T-helper 1 cell (primary cell): Measurements from ENCODE around the gene BAAT.
A peak's percentile ranks its signal among the peaks of the same experiment; 100 is the strongest.
"Not testable (repeated sequence)": the region's sequence is repeated elsewhere in the genome, so short reads cannot be mapped to it uniquely, and the experiment has no call there.

Source experiments
- DNase-seq, 5 donors: peaks; one replicate each; pipeline ENCODE4 v3.0.0-alpha.2; 2012 to 2020

BAAT gene

DNA sequence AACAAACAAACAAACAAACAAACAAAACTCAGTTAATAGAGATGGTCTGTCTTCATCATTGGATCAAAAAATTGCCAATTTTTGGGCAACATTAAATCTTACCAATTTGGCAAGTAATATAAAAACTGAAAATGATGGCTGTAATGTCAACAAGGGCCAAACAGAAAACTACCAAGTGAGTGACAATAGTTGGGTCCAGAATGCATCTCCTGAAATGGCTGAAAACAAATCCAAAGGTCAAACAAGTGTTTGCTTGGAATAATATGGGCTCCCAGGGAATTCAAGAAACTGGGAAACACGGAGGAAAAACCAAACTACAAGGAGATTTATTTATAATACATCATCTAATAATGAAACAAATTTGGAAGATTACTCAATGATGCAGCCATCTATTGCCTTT lies 25.1 kb downstream of the BAAT start:
- DNase-seq = no peak

DNA sequence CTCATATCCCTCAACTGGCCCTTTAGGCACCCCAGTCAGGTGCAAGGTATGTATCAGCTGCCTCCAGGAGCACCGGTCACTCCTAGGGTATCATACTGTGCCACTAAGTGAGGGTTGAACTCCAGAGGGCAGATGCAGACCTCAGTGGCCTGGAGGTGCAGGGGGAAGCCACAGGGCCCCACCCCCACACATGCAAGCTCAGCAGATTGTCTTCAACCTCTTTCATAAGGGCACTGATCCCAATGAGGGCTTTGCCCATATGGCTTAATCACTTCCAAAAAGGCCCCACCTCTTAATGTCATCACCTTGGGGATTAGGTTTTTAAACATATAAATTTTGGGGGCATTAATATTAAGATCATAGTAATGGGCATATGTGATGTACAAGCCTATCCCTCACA lies 28.2 kb downstream of the BAAT start:
- DNase-seq = no peak

GRCh38 chr9:101354765-101355708 lies 29.8 kb downstream of the BAAT start:
- no peak for DNase-seq

DNA sequence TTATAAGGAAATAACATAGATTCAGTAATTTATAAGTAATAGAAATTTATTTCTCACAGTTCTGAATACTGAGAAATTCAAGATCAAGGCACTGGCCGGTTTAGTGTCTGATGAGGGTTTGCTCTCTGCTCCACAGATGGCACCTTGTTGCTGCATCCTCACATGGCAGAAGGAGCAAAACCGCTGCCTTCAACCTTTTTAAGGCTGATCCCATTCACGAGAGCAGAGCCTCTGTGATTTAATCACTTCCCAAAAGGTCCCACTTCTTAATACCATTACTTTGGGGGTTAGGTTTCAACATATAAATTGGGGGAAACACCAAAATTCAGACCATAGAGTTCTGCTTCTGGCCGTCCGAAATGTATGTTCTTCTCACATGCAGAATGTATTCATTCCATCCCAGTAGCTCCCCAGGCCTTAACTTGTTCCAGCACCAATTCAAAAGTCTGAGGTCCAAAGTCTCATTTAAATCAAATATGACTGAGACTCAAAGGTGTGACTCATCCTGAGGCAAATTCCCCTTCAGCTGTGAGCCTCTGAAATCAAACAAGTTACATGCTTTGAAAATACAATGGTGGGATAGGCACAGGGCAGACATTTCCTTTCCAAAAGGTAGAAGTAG lies 30.6 kb downstream of the BAAT start:
- no peak for DNase-seq

- no peak for DNase-seq
Observed at GRCh38 chr9:101353683-101354082, 31.1 kb downstream of the BAAT start.

- no peak for DNase-seq
Observed at GRCh38 chr9:101352892-101353463, 31.8 kb downstream of the BAAT start.

DNA sequence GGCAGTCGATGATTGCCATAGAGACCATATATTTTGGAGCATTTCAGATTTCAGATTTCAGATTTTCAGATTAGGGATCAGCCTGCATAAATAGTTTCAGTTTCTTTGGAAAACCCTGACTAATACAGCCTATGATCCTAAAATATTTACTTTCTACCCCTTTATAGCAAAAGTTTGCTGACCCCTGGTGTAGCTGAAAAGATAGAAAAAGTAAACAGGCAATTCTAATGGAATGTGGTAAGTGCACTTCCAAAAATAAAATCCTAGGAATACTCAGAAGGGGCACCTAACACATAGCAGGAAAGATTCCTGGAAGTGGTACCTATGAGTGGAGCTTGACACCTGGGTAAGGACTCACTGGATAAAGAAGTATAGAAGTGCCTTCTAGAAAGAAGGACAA lies 34.5 kb downstream of the BAAT start:
- no peak for DNase-seq

- DNase-seq = no peak
Observed at GRCh38 chr9:101342595-101342994, 42.2 kb downstream of the BAAT start.

DNA sequence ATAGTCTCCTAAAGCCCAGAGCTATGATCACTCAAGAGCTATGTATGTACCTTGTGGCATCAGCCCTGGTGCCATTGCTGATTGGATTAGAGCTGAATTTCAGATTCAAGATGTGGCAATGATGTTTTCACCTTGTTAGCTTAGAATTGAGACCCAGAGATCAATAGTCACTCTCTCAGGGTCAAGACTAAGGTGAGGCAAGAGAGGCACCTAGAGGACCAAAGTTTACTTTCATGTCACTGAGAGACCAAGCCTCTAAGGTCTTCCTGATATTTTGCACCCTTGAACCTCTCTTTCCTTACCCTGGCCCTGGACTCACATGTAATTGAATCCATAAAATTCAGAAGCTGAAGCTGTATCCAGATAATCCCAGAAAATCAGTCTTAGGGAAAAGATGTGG lies 42.8 kb downstream of the BAAT start:
- no peak for DNase-seq

- DNase-seq = no peak
Observed at GRCh38 chr9:101337237-101337636, 47.6 kb downstream of the BAAT start.

DNA sequence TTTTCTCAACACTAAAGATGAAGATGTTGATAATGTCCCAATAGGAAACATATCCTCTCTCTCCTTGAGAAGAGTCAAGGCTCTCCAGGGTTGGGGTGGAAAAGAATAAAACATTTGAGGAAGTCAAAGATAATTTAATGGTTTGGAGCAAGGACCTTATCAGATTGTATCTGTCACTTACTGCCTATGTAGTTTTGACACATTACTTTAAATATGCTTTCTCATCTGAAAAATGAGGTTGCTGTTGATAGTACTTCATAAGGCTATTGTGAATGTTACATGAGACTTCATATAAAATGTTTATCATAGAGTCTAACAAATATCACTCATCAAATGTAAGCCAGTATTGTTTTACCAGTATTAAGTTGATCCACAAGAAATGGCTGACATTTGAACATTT lies 48.7 kb downstream of the BAAT start:
- DNase-seq = no peak

DNA sequence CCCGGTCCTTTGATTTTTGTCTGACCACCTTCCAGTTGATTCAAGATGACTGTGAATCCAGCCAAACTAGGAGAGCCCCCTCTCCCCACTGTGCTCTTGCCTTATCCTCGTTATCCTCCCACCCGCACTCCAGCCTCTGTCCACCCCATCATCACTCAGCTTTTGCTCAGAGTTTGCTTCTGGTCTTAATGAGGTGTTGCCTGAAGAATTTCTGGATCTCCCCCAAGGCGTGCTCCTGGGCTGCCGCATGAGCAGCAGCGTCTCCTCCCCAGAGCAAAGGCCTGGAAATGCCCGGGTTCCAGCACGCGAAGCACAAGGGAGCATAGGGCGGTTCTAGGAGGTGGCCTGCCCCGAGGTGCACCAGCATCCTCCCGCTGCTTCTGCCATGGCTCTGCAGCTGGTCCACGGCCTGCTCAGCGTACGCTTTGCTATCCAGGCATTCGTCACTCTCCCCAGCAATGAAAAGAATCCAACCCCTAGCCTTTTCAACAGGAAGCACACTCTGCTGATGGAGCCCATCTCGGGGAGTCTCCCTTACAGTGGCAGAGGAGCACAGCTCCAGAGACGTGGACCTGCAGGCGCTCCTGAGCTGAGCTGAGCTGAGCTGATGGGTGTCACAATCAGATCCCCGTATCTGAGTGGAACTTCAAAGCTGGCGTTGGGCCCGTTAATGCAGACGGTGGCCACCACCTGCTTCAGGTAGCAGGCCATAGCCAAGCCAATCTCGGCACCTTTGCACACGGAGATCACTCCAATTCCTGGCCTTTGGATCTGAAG lies 50.7 kb downstream of the BAAT start:
- DNase-seq = peak in 1 of 5 donors; percentile 6

- DNase-seq = no peak
Observed at GRCh38 chr9:101333490-101333889, 51.3 kb downstream of the BAAT start.

DNA sequence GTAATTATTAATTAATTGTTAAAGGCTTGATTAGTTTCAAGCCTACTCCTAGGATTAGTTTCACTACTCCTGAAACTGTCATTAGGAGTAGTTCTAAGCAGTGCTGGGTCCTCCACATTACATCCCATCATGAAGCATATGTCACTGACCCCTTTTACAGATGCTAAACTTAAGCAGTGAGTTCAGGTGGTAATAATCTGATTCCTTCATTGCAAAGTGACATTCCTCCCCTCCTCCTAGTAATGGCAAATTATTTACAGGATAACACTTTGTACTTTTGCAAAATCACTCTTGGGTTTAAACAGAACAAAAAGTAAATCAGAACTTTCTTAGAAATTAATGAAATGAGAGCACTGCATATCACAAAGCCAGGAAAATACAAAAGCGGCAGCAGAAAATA lies 52.4 kb downstream of the BAAT start:
- no peak for DNase-seq

GRCh38 chr9:101327422-101327909 lies 57.3 kb downstream of the BAAT start:
- not testable (repeated sequence) for DNase-seq

- DNase-seq = no peak
Observed at GRCh38 chr9:101326501-101326900, 58.3 kb downstream of the BAAT start.

GRCh38 chr9:101326035-101326434 lies 58.8 kb downstream of the BAAT start:
- no peak for DNase-seq

- DNase-seq = no peak
Observed at GRCh38 chr9:101325053-101325452, 59.8 kb downstream of the BAAT start.

DNA sequence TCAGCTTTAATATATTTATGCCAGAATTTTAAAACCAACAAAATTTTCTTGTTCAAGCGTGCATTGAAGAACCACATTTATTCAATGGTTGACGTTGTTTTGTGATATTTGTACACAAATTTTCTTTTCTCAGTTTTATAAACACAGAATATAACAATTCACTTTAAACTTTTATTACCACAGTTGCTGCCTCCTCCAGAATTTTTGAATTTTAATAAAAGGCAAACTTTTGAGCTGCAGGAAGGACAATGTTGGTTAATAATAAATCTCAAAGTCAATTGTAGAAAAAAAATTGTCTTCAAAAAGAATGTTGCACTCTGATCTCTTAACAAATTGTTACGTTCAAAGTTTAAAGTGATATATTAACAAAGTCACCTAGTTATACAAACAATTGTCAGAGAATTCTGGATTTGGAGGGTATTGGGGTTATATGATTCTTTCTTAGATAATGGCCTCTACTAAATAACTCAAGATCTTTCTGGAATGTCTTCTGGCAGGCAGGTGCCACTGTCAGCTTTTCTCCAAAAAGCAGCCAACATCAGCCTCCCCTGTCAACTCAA lies 60.5 kb downstream of the BAAT start:
- DNase-seq = no peak

DNA sequence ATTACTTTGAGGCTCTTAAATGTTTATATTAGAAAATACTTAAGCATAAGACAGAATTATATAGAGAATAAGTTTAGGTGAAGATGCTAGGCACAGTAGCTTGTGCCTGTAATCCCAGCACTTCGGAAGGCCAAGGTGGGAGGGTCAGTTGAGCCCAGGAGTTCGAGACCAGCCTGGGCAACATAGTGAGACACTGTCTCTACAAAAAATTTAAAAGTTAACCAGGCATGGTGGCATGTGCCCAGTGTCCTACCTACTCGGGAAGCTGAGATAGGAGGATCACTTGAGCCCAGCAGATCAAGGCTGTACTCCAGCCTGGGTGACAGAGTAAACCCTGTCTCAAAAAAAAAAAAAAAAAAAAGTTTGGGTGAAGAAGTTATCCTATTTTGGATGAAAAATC lies 61.7 kb downstream of the BAAT start:
- no peak for DNase-seq

DNA sequence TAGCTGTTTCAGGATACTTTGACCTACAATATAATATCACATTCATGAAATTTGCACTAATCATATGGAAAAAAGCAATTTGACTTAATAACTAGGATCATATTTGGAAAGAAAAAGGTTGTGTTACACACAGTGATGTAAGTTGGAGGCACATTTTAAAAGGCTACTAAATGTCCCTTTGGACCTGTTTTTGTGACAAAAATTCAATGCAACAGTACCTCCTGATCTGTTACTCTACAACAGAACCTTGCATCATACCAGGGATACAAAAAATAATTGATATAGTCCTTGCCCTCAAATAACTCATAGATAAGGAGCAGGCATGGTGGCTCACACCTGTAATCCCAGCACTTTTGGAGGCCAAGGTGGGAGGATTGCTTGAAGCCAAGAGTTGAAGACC lies 67.1 kb downstream of the BAAT start:
- DNase-seq = no peak

DNA sequence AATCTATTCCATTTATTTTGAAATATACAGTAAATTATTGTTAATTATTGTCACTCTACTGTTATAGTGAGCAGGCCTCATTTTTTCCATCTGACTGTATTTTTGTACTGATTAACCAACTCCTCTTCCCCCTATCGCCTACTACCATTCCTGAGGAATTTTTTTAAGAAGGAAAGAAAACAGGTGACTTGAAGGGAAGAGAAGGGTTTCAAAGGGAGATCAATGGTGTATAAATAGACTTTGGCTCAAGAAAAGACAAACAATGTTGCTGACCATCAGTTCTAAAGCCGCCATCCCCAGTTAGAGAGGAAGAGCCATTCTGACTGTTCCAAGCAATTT lies 69.7 kb downstream of the BAAT start:
- no peak for DNase-seq

DNA sequence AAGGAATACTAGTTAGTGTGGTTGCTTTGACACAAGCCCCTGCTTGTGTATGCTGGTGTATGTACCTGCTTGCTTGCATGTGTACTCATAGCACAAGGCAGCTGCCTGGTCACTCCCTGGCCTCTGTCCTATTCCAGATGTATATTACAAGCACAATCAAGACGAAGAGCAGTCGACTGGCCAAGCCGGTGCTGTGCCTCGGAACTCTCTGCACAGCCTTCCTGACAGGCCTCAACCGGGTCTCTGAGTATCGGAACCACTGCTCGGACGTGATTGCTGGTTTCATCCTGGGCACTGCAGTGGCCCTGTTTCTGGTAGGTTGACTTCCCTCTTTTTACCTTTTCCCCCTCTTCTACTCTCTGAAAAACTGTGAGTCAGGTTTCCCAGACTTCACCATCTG lies 72.1 kb downstream of the BAAT start:
- no peak for DNase-seq
